Spleen (tissue), 11 donors: ENCODE results near the gene EFCAB8. TPM values are rescaled to one million over a fixed set of nuclear protein-coding genes. Genes with fewer than 3 reads are reported as not detected.

Experiments
- DNase-seq: peaks from one replicate; pipeline ENCODE4 v3.0.0-alpha.2; 2020
- H3K27ac ChIP-seq, 8 donors: fragments of 200-600 bp; sonication (generic) in 7 of 8; 1 replicate in 4 of 8; 2 replicates in 4 of 8; pipeline versions ENCODE4 v1.5.0 to v1.8.0; 2016 to 2021; ENCODE audit warnings: inconsistent platforms in 4 of 8, mild to moderate bottlenecking in 4 of 8, moderate library complexity in 1 of 8
- H3K27me3 ChIP-seq, 7 donors: fragments of 200-600 bp; sonication (generic) in 6 of 7; replicated peaks in 1 of 7; 1 replicate in 4 of 7; 2 replicates in 3 of 7; pipeline versions ENCODE4 v1.5.0 to v1.8.0; 2016 to 2021; ENCODE audit warnings: inconsistent platforms in 3 of 7, mild to moderate bottlenecking in 1 of 7
- H3K36me3 ChIP-seq, 6 donors: fragments of 200-600 bp; sonication (generic) in 5 of 6; 1 replicate in 4 of 6; 2 replicates in 2 of 6; pipeline versions ENCODE4 v1.5.0 to v1.8.0; 2016 to 2021; ENCODE audit warnings: inconsistent platforms in 2 of 6
- H3K4me1 ChIP-seq, 6 donors: fragments of 200-600 bp; sonication (generic) in 5 of 6; 1 replicate in 3 of 6; 2 replicates in 3 of 6; pipeline versions ENCODE4 v1.5.0 to v1.8.0; 2016 to 2021; ENCODE audit warnings: inconsistent platforms in 3 of 6
- H3K4me3 ChIP-seq, 8 donors: fragments of 200-600 bp; sonication (generic) in 7 of 8; 1 replicate in 4 of 8; 2 replicates in 4 of 8; pipeline versions ENCODE4 v1.5.0 to v1.8.0; 2016 to 2021; ENCODE audit warnings: inconsistent platforms in 4 of 8, mild to moderate bottlenecking in 4 of 8, moderate library complexity in 2 of 8
- H3K9me3 ChIP-seq, 8 donors: fragments of 200-600 bp; sonication (generic) in 7 of 8; 1 replicate in 4 of 8; 2 replicates in 4 of 8; pipeline versions ENCODE4 v1.5.0 to v1.8.0; 2016 to 2021; ENCODE audit warnings: inconsistent platforms in 4 of 8
- POLR2A ChIP-seq, 3 donors: fragments of 450-650 bp; IDR thresholded peaks; one replicate each; pipeline ENCODE4 v1.5.1; 2017; ENCODE audit warnings: antibody characterized with exemption in 3 of 3, mild to moderate bottlenecking in 1 of 3
- POLR2AphosphoS5 ChIP-seq, 3 donors: sonication (generic); formaldehyde crosslinking; IDR thresholded peaks; one replicate each; pipeline ENCODE4 v1.5.1; 2017; ENCODE audit warnings: antibody characterized with exemption in 3 of 3
- WGBS, 5 donors: extraction: QIAGEN DNeasy Blood & Tissue Kit in 3 of 5; methylation state at CpG; one replicate each; pipeline versions ENCODE4 v1.1.5 to v1.1.7; 2013 to 2018; 5-methylcytosine and 5-hydroxymethylcytosine counted together
- intact Hi-C: fragments of 100-400 bp; cut with DNase I; formaldehyde crosslinking; loops from one replicate; pipeline ENCODE4 v1.15.0; 2023; ENCODE audit warnings: low total_unique reads
- polyA plus RNA-seq, 3 donors: library from polyadenylated mRNA; stranded (reverse); fragments of 200-250 nt; gene quantifications; one replicate each; pipeline ENCODE4 v1.2.1, GENCODE V29; 2013
- total RNA-seq, 7 donors: library from RNA; depleted of rRNA in 3 of 7; stranded (reverse); fragments of >200 nt in 3 of 7; fragmentation: NEBNext Ultra II Directional in 4 of 7; extraction: Animal tissue kit (Norgen Biotek cat#: 25700) in 4 of 7; gene quantifications; one replicate each; pipeline versions ENCODE4 v1.1.0 to v1.2.1, GENCODE V29; 2016 to 2021
- TF ChIP-seq, protein P1 (sequence below), 11 experiments: fragments of 200-600 bp in 7 of 11; fragments of 450-650 bp in 4 of 11; sonication (generic) in 4 of 11; IDR thresholded peaks in 8 of 11; conservative IDR thresholded peaks in 3 of 11; 1 replicate in 7 of 11; 2 replicates in 4 of 11; pipeline versions ENCODE4 v1.4.0 to v1.8.0; 2016 to 2021; ENCODE audit warnings: antibody characterized with exemption in 11 of 11, inconsistent platforms in 4 of 11, mild to moderate bottlenecking in 1 of 11
- donor health status: healthy with polysubstance abuse.
- donor health status: DM: no; HTN: no; CAD: no; lungs with moderate emphysema.
- donor health status: DM: no; HTN: no; CAD: no.
- donor health status: Bipolar disorder and iron deficiency.
- donor health status: healthy.
- donor health status: DM: no; HTN: no; CAD: no.
- donor health status: DM: yes; HTN: yes; CAD: no.

The EFCAB8 gene
- total and polyA plus RNA-seq, 10 donors: 0.06 to 4.2 (median 1.0) TPM

- H3K27me3 ChIP-seq: no peaks in the 10 kb centered on the region
- intact Hi-C loops: no loop called here
- no peak overlapping the region for H3K27ac ChIP-seq
- WGBS, 5 donors: 86 to 95% (median 89%) methylated on average over 3 of the region's 3 CpGs
- TF ChIP-seq POLR2AphosphoS5 (IDR thresholded peaks at IDR 0.05) (no peak), POLR2A (IDR thresholded peaks at IDR 0.05) (no peak)
- TF ChIP-seq, protein P1, sequence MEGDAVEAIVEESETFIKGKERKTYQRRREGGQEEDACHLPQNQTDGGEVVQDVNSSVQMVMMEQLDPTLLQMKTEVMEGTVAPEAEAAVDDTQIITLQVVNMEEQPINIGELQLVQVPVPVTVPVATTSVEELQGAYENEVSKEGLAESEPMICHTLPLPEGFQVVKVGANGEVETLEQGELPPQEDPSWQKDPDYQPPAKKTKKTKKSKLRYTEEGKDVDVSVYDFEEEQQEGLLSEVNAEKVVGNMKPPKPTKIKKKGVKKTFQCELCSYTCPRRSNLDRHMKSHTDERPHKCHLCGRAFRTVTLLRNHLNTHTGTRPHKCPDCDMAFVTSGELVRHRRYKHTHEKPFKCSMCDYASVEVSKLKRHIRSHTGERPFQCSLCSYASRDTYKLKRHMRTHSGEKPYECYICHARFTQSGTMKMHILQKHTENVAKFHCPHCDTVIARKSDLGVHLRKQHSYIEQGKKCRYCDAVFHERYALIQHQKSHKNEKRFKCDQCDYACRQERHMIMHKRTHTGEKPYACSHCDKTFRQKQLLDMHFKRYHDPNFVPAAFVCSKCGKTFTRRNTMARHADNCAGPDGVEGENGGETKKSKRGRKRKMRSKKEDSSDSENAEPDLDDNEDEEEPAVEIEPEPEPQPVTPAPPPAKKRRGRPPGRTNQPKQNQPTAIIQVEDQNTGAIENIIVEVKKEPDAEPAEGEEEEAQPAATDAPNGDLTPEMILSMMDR (IDR thresholded peaks at IDR 0.05 in 8 of 11, conservative IDR thresholded peaks at IDR 0.05 in 3 of 11): no peak
- H3K4me3 ChIP-seq: no peak overlapping the region
- DNase-seq: no peak
- no peaks in the 10 kb centered on the region for H3K36me3 ChIP-seq
- H3K4me1 ChIP-seq: no peaks in the 10 kb centered on the region
- no peaks in the 10 kb centered on the region for H3K9me3 ChIP-seq
Observed at GRCh38 chr20:32929162-32929561, 70.4 kb downstream of the EFCAB8 start.

DNA sequence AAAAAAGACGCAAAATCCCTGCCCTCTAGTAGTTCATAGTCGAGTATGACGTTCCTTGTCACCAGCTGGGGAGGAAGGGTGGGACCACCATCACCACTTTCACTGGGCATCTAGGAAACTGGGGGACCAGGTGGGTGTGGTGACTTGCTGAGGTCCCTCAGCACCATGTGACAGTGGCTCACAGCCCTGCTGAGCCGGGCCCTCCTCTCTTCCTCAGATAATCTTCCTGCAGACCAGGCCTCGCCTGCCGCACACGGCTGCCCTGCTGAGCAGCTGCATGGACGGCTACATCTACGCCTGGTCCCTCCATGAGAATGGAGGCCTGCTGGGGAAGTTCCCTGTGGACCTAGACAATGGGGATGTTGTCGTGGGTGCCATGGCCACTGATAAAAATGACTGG is 71.5 kb downstream of the EFCAB8 start:
- WGBS, 5 donors: 80 to 92% (median 88%) methylated on average over 9 to 10 of the region's 10 CpGs

DNA sequence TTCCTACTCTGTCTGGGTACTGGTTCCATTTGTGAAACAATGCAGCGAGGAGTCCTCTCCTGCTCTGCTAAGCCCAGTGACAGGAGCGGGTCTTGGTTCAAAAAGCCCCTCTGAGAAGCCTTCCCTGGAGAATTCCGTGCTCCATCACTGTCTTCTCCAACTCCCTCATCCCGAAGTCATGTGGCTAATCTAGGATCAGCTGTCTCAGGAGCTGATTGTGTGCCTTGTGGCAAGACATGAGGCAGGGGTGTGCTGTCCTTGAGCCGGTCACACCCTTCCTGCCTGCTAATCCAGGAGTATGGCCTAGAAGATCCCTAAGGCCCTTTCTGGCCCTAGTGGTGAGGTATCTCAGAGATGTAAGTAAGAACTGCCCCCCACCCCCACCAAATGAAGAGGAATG is 72.0 kb downstream of the EFCAB8 start:
- no peak overlapping the region for H3K27ac ChIP-seq
- 44 to 83% (median 73%) methylated on average over 2 to 5 of the region's 5 CpGs for WGBS, 5 donors
- no peak for DNase-seq
- no peaks in the 10 kb centered on the region for H3K4me1 ChIP-seq
- intact Hi-C loops: no loop called here
- H3K9me3 ChIP-seq: no peaks in the 10 kb centered on the region
- H3K4me3 ChIP-seq: no peak overlapping the region
- H3K36me3 ChIP-seq: no peaks in the 10 kb centered on the region
- TF ChIP-seq, protein P1 (IDR thresholded peaks at IDR 0.05 in 8 of 11, conservative IDR thresholded peaks at IDR 0.05 in 3 of 11): no peak
- TF ChIP-seq POLR2AphosphoS5 (IDR thresholded peaks at IDR 0.05) (no peak), POLR2A (IDR thresholded peaks at IDR 0.05) (no peak)
- H3K27me3 ChIP-seq: no peaks in the 10 kb centered on the region

More for the DNA sequence above, 71.5 kb downstream of the EFCAB8 start:
- no peak overlapping the region for H3K27ac ChIP-seq
- no peak for DNase-seq
- H3K4me1 ChIP-seq: no peaks in the 10 kb centered on the region
- intact Hi-C loops: no loop called here
- no peak for TF ChIP-seq POLR2AphosphoS5 (IDR thresholded peaks at IDR 0.05)
- TF ChIP-seq, protein P1 (IDR thresholded peaks at IDR 0.05 in 8 of 11, conservative IDR thresholded peaks at IDR 0.05 in 3 of 11): no peak
- TF ChIP-seq POLR2A (IDR thresholded peaks at IDR 0.05): no peak
- no peak overlapping the region for H3K4me3 ChIP-seq
- no peaks in the 10 kb centered on the region for H3K9me3 ChIP-seq
- H3K27me3 ChIP-seq: no peaks in the 10 kb centered on the region
- no peaks in the 10 kb centered on the region for H3K36me3 ChIP-seq

DNA sequence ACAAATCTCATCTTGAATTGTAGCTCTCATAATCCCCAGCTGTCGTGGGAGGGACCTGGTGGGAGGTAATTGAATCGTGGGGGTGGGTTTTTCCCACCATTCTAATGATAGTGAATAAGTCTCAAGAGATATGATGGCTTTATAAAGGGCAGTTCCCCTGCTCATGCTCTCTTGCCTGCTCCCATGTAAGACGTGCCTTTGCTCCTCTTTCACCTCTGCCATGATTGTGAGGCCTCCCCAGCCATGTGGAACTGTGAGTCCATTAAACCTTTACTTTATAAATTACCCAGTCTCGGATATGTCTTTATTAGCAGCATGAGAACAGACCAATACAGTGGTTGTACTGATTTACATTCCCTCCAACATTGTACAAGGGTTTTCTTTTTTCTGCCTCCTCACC is 75.9 kb downstream of the EFCAB8 start:
- no peaks in the 10 kb centered on the region for H3K4me1 ChIP-seq
- H3K27ac ChIP-seq: no peak overlapping the region
- no peaks in the 10 kb centered on the region for H3K27me3 ChIP-seq
- H3K9me3 ChIP-seq: peaks cover 0 to 6% (median 0%) of the 10 kb centered on the region in 8 donors
- TF ChIP-seq POLR2AphosphoS5 (IDR thresholded peaks at IDR 0.05) (no peak), POLR2A (IDR thresholded peaks at IDR 0.05) (no peak)
- TF ChIP-seq, protein P1 (IDR thresholded peaks at IDR 0.05 in 8 of 11, conservative IDR thresholded peaks at IDR 0.05 in 3 of 11): no peak
- DNase-seq: no peak
- 64 to 79% (median 73%) methylated on average over 4 of the region's 4 CpGs for WGBS, 5 donors
- H3K4me3 ChIP-seq: no peak overlapping the region
- intact Hi-C loops: no loop called here
- no peaks in the 10 kb centered on the region for H3K36me3 ChIP-seq
